GM21423 (cell line): ENCODE data around the gene ANKHD1.

Experiments used
- ATAC-seq: cut with Tn5 transposase; IDR thresholded peaks from one replicate; pipeline ENCODE4 v1.9.1; 2021; ENCODE audit warnings: mild to moderate bottlenecking, moderate library complexity; ENCODE audit not compliant: unreplicated experiment

Gene ANKHD1

DNA sequence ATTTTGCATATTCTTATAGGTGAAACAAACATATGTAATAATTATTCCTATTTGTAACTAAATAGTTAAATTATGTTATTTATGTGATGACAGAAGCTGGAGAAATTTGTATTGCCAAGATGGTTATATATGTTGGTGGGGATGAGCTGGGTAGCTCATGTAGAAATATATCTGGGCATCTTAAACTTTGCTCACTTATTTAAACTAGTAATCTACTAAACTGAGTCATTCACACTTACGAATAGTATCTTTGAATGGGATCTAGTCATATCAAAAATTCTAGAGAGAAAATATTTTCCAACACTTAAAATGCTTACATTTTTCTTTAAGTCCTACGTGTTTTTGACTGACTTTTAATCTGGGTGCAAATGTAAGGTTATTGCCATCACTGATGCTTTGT, 101.2 kb downstream of the ANKHD1 start:
- no peak for ATAC-seq

- no peak for ATAC-seq
Observed at GRCh38 chr5:140509898-140510297, 108.3 kb downstream of the ANKHD1 start.

DNA sequence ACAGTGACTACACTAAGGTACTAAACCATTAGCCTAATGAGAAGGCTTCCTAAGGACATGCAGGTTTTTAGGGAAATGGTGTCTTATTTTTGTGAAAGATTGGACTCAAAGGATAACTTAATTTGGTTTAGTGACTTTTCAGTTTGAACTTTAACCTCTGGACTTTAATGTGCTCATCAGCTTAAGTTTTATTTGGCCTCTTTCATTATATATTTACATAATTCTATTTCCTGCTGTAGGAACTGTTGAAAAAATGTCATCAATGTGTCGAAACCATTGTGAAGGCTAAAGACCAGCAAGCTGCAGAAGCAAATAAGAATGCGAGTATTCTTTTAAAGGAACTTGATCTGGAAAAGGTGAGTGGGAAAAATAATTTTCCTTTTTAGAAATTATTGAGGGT, 111.5 kb downstream of the ANKHD1 start:
- ATAC-seq = no peak

DNA sequence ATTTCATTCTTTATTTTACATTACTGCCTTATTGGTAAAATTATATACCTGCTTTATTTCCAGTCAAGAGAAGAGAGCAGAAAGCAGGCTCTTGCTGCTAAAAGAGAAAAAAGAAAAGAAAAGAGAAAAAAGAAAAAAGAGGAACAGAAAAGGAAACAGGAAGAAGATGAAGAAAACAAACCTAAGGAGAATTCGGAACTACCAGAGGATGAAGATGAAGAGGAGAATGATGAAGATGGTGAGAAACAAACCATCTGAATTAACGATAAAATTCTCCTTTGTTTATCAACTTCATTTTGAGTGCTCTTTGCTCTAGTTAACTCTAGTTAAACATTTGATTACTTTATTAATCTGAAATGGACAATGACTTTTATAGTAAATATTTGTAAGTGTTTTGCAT, 122.4 kb downstream of the ANKHD1 start:
- ATAC-seq = no peak

- ATAC-seq = no peak
Observed at GRCh38 chr5:140540227-140540626, 138.6 kb downstream of the ANKHD1 start.

DNA sequence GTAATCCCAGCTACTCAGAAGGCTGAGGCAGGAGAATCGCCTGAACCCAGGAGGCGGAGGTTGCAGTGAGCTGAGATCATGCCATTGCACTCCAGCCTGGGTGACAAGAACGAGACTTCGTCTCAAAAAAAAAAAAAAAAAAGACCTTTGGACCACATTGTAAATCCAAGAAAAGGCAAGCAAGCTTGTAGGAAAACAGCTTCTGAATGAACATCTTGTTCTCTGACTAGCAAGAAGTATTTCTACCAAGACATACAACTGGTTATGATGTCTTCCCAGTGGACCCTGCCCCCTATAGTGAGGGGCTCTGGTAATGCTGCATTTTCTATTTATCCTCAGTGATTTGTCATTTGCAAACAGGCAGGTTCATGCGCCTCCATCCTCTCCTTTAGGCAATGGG, 141.3 kb downstream of the ANKHD1 start:
- no peak for ATAC-seq

DNA sequence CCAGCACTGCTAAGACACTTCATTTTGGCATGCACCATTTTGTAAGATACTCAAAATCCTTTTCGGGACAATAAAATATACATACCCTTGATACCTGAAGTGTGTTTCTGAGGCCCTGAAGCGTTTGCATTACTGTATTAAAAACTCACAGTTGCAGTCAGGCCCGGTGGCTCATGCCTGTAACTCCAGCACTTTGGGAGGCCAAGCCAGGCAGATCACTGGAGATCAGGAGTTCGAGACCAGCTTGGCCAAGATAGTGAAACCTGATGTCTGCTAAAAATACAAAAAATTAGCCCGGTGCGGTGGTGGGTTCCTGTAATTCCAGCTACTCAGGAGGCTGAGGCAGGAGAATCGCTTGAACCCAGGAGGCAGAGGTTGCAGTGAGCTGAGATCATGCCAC, 143.4 kb downstream of the ANKHD1 start:
- no peak for ATAC-seq

- no peak for ATAC-seq
Observed at GRCh38 chr5:140545606-140546005, 144.0 kb downstream of the ANKHD1 start.

- ATAC-seq = no peak
Observed at GRCh38 chr5:140546851-140547507, 145.3 kb downstream of the ANKHD1 start.

DNA sequence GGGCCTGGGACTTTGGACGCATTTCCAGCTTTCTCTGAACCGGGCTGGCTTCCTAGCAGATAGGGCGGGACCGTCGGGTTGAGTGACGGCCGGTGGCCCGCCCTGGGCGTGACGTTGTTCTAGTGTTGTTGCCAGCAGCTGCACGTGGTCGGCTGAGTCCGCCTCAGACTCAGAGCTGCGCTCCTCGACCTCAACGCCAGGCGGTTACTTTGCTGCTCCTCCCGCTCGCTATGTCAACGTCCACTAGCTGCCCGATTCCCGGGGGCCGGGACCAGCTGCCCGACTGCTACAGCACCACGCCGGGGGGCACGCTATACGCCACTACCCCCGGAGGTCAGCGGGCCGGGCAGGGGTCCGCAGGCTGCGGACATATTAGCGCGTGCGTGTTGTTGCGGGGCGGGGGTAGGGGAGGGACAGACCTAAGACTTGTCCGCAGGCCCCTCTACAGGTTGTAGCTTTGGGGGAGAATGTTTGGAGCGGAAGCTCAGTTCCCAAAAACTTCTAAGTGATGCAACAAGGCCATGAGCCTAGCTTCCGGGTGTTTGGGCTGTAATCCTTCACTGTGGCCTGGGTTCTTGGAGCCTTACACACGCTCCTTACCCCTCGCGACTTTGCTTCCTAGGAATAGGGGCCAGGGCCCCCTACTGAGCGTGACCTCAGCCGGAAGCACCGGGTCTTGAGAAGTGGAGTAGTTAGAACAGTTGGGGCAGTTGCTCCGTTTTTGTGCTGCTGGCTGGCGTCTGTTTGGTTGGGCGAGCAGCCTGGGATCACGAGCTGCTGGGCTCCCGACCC, 146.1 kb downstream of the ANKHD1 start, which contains the start of gene EIF4EBP3:
Gene EIF4EBP3, plus strand, starts transcription at position 155 of the 792 bp plus-strand sequence. Its CDS starts 76 bp downstream, at position 231.
- peak; percentile 98 for ATAC-seq

DNA sequence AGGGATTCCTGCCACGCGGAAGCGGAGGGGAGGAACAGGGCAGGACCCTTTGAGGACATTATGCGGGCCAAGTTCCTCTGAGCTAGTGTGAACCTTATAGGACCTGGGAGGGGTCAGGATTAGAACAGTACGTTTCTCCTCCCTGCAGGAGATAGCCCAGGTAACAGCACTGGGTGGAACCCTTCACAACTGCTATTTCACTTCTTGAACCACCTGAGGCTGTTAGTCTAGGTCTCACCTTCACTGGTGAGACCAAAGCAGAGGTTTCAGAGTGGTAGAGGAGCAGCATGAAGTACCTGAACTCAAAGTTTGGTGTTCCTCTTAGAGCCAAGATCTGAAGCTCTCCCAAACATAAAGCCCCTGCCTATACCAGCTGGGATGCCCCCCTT, 146.7 kb downstream of the ANKHD1 start:
- peak; percentile 2 for ATAC-seq

DNA sequence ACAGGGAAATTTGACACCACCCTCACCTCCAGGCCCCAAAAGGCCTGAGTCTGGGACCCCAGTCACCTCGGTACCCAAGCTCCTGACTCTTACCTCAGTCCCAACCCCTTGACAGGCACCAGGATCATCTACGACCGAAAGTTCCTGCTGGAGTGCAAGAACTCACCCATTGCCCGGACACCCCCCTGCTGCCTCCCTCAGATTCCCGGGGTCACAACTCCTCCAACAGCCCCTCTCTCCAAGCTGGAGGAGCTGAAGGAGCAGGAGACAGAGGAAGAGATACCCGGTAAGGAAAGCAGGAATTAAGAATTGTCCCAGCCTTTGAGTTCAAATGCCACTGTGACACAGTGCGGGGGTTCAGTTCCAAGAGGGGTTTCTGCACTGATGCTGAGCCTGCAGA, 147.2 kb downstream of the ANKHD1 start:
- no peak for ATAC-seq

DNA sequence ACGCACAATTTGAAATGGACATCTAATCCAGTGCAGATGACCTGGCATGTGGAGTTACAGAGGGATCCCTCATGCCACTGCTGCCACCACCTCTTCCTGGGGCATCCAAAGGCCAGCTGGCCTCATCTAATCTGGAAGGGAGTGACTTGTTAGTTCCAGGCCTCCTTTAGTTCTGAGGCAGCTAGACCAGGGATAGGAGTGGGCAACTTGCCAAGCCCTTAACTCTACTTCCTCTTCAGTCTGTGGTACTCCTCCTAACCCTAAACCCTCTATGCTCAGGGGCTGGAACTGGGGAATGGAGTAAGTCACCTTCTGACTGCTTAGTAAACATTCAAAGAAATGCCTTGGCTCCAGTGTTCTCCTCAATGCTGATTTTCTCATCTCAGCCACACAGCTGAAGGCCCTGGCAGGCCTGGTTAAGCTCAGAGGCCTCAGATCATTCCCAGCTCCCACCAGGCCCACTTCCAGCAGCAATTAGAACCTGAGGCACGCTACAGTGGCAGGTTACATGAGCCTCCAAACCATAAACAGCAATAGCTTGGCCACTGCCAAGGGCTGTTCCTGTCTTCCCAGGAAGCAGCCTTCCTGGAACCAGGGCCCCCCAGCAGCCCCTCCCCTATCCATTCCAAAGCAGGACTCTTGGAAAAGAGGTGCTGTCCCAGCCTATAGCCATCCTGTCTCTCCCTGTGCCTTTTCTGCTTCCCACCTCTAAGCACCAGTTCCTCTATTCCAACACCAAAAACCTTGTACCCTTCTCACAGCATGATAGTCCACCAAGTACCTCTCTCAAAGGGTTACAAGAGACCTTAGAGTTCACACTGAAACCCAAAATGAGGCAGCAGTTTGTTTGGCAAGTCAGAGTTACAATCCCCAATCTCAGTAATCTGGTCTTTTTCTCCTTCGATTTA, 147.9 kb downstream of the ANKHD1 start:
- ATAC-seq = no peak

- no peak for ATAC-seq
Observed at GRCh38 chr5:140550147-140551079, 148.8 kb downstream of the ANKHD1 start.

DNA sequence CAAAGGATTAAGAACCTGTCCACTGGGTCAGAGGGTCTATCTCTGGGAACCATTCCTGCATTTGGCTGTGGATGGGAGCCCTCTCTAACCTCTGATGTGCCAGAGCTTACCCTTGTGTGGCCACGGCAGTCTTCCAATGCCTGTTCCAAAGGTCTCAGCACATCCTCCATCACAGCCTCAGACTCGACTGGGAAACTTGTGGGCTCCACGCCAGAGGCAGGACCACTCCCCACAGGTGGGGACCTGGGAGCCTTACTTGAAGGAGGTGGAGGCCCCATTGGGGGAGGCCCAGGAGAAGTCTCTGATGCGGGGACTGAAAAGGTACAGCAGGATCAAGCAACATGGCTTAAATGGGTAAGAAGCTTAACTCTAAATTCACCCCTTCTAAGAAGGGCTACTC, 150.2 kb downstream of the ANKHD1 start:
- ATAC-seq = no peak

DNA sequence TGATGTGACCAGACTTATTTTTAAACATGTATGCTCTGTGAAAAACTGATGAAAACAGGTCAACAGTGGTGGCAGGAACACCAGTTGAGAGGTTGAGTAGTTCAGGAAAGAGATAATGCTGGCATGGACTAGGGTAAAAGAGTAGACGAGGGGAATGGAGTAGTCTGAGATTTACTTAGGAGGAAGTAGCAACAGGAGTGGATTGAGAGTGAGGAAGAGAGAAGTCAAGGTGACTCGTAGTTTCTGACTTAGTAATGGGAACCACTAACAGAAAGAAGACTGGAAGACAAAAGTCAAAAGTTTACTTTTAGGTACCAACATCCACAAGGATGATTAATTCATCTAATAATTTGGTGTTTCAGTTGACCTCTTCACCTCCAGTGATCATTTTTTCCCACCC, 152.0 kb downstream of the ANKHD1 start:
- no peak for ATAC-seq

DNA sequence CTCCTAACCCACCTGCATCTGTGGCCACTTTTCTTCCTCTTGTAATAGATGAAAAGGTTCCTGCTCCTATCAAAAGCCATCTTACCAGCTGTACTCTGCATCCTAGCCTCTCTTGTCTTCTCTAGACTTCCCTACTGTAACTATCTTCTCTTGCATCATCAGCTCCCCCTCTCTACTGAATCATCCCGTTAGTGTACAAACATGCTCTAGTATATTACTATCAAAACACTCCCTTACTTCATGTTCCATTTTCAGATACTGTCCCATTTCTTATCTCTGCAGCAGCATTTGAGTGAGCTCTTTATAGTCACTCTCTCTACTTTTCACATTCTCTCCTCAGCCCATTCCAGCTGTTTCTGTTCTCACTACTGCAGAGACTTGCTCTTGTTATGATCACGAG, 152.8 kb downstream of the ANKHD1 start:
- no peak for ATAC-seq

GRCh38 chr5:140555747-140556312, 154.2 kb downstream of the ANKHD1 start:
- ATAC-seq = no peak

DNA sequence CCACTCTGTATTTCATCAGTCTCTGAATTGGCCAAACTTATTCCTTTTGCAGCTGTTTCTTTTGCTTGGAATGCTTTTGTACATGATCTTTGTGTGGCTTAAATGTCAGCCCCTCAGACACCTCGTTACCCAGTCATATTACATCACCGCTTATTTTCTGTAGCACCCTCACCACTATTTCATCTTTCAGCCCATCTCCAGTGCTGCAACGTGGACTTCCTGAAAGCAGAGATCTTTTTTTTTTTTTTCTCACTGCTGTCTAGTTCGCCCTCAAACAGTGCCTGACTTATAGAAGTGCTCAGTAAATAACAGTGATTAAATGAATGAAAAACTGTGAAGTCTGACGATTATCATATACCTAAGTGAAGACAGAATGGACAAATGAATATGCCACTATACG, 154.8 kb downstream of the ANKHD1 start:
- ATAC-seq = no peak
